ENCODE data around the gene TBC1D25. TPM values are rescaled to one million over a fixed set of nuclear protein-coding genes. Genes with fewer than 3 reads are reported as not detected.

The TBC1D25 gene
- total RNA-seq, 1 experiment from 2014 or later: 7.5 TPM

- TF ChIP-seq ELF4 (CRISPR knock-in tag; IDR thresholded peaks at IDR 0.05; ENCODE audit: low read depth): no peak
- no peak for TF ChIP-seq AFF4 (CRISPR knock-in tag; IDR thresholded peaks at IDR 0.05; ENCODE audit: borderline replicate concordance)
- TF ChIP-seq ZNF138 (CRISPR knock-in tag; conservative IDR thresholded peaks at IDR 0.05): no peak
- TF ChIP-seq CTCF (IDR thresholded peaks at IDR 0.05): no peak
Measured at GRCh38 chrX:48505481-48505880, 34.0 kb upstream of the TBC1D25 start (continued).

GRCh38 chrX:48507246-48507645, 32.3 kb upstream of the TBC1D25 start:
- H3K36me3 Mint-ChIP-seq: no peaks in the 10 kb centered on the region
- no peaks in the 10 kb centered on the region for H3K9me3 Mint-ChIP-seq
- TF ChIP-seq ZNF423 (CRISPR knock-in tag; IDR thresholded peaks at IDR 0.05): no peak
- TF ChIP-seq MXD4 (CRISPR knock-in tag; IDR thresholded peaks at IDR 0.05; ENCODE audit: borderline replicate concordance): no peak
- TF ChIP-seq OVOL2 (CRISPR knock-in tag; IDR thresholded peaks at IDR 0.05; ENCODE audit: borderline replicate concordance): no peak
- no peak for TF ChIP-seq NFE2L1 (CRISPR knock-in tag; IDR thresholded peaks at IDR 0.05)
- TF ChIP-seq IRF2 (CRISPR knock-in tag; IDR thresholded peaks at IDR 0.05; ENCODE audit: borderline replicate concordance, low read depth): no peak
- no peak for TF ChIP-seq NFATC4 (CRISPR knock-in tag; IDR thresholded peaks at IDR 0.05)
- no peak for TF ChIP-seq E2F1 (CRISPR knock-in tag; IDR thresholded peaks at IDR 0.05)
- TF ChIP-seq FOXJ3 (CRISPR knock-in tag; IDR thresholded peaks at IDR 0.05; ENCODE audit: borderline replicate concordance): no peak
- TF ChIP-seq ZNF138 (CRISPR knock-in tag; conservative IDR thresholded peaks at IDR 0.05): no peak
- no peak for TF ChIP-seq ATF2 (CRISPR knock-in tag; IDR thresholded peaks at IDR 0.05; ENCODE audit: borderline replicate concordance, low read depth)
- TF ChIP-seq ETV6 (CRISPR knock-in tag; IDR thresholded peaks at IDR 0.05): no peak
- no peak for TF ChIP-seq ZMAT4 (CRISPR knock-in tag; IDR thresholded peaks at IDR 0.05)
- no peak for TF ChIP-seq ZSCAN18 (CRISPR knock-in tag; IDR thresholded peaks at IDR 0.05)
- TF ChIP-seq RELA (CRISPR knock-in tag; IDR thresholded peaks at IDR 0.05; ENCODE audit: borderline replicate concordance): no peak
- TF ChIP-seq TEAD4 (CRISPR knock-in tag; IDR thresholded peaks at IDR 0.05): no peak
- no peak for TF ChIP-seq ZNF317 (CRISPR knock-in tag; IDR thresholded peaks at IDR 0.05; ENCODE audit: borderline replicate concordance, low read depth)
- no peak for TF ChIP-seq PRDM15 (CRISPR knock-in tag; IDR thresholded peaks at IDR 0.05)
- TF ChIP-seq GRHL2 (CRISPR knock-in tag; IDR thresholded peaks at IDR 0.05; ENCODE audit: insufficient replicate concordance, severe bottlenecking): no peak
- ChIA-PET POLR2A (no interaction called here), CTCF (interaction anchor here (1.5 kb wide), 1 partner anchor 33 kb away, joined by 3 read pairs; no protein-coding TSS in a partner anchor)
- H3K27ac Mint-ChIP-seq: no peak overlapping the region
- no peaks in the 10 kb centered on the region; the same call in none of the 2 replicates for H3K27me3 Mint-ChIP-seq (ENCODE audit: low read depth)
- H3K4me3 Mint-ChIP-seq: no peak overlapping the region
- DNase-seq (ENCODE audit: low spot score) (no peak), ATAC-seq (no peak)
- H3K4me1 Mint-ChIP-seq: peaks cover 7% of the 10 kb centered on the region

Measured in WTC11 (cell line).